GM10248 (cell line): Measurements from ENCODE around the gene URGCP.
"Not testable (repeated sequence)": the region's sequence is repeated elsewhere in the genome, so short reads cannot be mapped to it uniquely, and the experiment has no call there.

Source experiments
- CTCF ChIA-PET: fragments of 300-600 bp; sonication (Branson Sonifier 250); formaldehyde crosslinking; extraction: SDS; loops from one replicate; lab custom pipeline; 2021; ENCODE audit warnings: antibody characterized with exemption; lab: Yijun Ruan, JAX
- POLR2A ChIA-PET: fragments of 350-650 bp; sonication (Branson Sonifier 250); formaldehyde crosslinking; extraction: SDS; loops from one replicate; lab custom pipeline; 2020; ENCODE audit warnings: antibody characterized with exemption; lab: Yijun Ruan, JAX
- DNase-seq: peaks from one replicate; pipeline ENCODE4 v3.0.0; 2012; ENCODE audit errors: extremely low spot score
- TF ChIP-seq, protein P1 (sequence below): IDR thresholded peaks from 2 replicates; pipeline ENCODE4 v1.5.1; 2012; ENCODE audit warnings: mild to moderate bottlenecking, low read depth; ENCODE audit errors: extremely low read depth, missing control alignments, control extremely low read depth

Gene URGCP

DNA sequence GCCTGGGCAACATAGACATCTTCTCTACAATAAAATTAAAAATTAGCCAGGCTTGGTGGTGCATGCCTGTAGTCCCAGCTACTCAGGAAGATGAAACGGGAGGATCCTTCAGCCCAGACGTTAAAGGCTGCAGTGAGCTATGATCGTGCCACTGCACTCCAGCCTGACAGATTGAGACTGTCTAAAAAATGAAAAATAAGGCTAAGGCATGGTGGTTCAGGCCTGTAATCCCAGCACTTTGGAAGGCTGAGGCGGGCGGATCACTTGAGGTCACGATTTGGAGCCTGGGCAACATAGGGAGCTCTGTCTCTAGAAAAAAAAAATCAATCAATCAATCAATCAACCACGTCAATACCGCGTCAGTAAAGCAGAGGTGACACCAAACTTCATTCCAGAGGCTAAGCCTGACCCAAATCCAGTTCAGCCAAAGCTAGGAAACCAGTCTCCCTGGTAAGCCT is 68.2 kb downstream of the URGCP start:
- CTCF ChIA-PET: interaction anchor here (0.6 to 5.1 kb wide), 70 partner anchors 8 to 1957 kb away, joined by 3 to 114 read pairs (median 4); partner anchors contain the start of genes COA1, MRPL32, PSMA2 and STK17A
- POLR2A ChIA-PET: interaction anchor here (1.2 kb wide), 1 partner anchor 256 kb away, joined by 8 read pairs; the partner anchor contains the start of gene STK17A
- DNase-seq: no peak
- TF ChIP-seq, protein P1, sequence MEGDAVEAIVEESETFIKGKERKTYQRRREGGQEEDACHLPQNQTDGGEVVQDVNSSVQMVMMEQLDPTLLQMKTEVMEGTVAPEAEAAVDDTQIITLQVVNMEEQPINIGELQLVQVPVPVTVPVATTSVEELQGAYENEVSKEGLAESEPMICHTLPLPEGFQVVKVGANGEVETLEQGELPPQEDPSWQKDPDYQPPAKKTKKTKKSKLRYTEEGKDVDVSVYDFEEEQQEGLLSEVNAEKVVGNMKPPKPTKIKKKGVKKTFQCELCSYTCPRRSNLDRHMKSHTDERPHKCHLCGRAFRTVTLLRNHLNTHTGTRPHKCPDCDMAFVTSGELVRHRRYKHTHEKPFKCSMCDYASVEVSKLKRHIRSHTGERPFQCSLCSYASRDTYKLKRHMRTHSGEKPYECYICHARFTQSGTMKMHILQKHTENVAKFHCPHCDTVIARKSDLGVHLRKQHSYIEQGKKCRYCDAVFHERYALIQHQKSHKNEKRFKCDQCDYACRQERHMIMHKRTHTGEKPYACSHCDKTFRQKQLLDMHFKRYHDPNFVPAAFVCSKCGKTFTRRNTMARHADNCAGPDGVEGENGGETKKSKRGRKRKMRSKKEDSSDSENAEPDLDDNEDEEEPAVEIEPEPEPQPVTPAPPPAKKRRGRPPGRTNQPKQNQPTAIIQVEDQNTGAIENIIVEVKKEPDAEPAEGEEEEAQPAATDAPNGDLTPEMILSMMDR: no peak

DNA sequence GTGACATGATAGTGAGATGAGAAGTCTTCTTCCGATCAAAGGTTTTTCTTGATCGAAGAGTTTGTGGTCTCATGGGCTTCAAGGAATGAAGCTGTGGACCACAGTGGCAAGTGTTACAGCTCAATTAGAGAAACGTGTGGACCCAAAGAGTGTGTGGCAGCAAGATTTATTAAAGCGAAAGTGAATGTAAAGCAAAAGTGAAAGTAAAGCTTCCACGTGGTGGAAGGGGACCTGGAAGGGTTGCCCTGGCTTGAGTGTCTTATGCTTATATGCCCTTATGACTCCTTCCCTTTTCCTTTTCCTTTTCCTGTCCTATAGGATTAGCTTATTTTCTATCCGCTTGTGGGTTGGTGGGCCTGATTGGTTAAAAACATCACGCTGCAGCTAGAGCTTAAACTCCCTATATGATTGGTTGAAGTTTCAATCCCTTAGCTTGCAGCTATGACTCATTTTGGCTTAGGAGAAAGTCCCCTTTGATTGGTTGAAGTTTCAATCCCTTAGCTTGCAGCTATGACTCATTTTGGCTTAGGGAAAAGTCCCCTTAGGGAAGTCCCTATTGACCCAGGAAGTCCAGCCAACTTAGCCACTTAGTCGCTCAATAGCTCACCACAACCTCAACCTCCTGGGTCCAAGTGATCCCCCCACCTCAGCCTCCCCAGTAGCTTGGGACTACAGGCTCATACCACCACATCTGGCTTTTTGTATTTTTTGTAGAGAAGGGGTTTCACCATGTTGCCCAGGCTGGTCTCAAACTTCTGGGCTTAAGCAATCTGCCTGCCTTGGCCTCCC is 71.7 kb downstream of the URGCP start:
- TF ChIP-seq, protein P1: no peak
- no peak for DNase-seq
- POLR2A ChIA-PET: interaction anchor here (1.3 to 1.5 kb wide), 2 partner anchors 98 to 252 kb away, joined by 4 to 8 read pairs; partner anchors contain the start of gene STK17A
- CTCF ChIA-PET: interaction anchor here (0.7 to 4.5 kb wide), 6 partner anchors 13 to 1894 kb away, joined by 3 to 27 read pairs (median 4); partner anchors contain the start of gene STK17A

DNA sequence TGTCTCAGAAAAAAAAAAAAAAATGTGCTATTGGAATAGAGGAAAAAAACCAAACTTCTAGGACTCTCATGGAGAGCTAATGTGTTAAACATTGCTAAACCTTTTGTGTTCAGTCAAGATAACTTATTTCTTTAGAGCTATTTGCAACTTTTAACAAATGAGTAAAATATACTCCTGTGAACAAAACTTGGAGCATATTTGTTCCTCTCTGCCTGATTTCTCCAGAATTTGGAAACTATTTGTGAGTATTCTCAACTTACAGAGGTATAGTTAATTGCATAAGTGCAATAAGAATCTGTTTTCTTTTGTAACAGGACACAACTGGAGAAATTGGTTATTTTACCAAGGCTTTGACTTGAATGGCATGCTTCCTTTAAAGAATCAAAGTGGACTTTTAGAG is 75.5 kb downstream of the URGCP start:
- POLR2A ChIA-PET, DNase-seq: not testable (repeated sequence)
- CTCF ChIA-PET: interaction anchor here (1.2 to 1.5 kb wide), 2 partner anchors 9 to 1890 kb away, joined by 3 to 4 read pairs; no protein-coding TSS in a partner anchor
